GM12873 (cell line): ENCODE measurements around the gene POLDIP2.

Experiments used
- CTCF ChIP-seq: IDR thresholded peaks from 2 replicates; pipeline ENCODE4 v1.5.1; 2012; ENCODE audit warnings: low read depth, mild to moderate bottlenecking, moderate library complexity, low read length, control low read depth; ENCODE audit not compliant: insufficient read depth; ENCODE audit errors: missing control alignments

Gene POLDIP2

DNA sequence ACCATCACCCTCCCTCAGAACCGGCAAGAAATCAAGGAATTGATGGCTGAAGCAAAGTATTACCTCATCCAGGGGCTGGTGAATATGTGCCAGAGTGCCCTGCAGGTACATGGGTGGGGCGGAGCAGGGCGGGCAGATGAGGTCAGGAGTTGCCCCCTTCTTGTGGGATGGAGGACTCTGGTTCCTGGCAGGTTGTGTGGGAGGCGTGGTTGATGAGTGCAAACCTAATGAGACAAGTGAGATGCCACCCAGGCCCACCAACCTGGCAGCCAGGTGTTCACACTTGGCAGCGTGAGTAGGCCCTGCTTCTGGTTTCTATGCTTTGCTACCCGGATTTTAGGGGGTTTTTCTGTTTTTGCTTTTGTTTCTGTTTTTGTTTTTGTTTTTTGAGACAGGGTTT is 17.0 kb downstream of the POLDIP2 start:
- no peak for TF ChIP-seq CTCF

DNA sequence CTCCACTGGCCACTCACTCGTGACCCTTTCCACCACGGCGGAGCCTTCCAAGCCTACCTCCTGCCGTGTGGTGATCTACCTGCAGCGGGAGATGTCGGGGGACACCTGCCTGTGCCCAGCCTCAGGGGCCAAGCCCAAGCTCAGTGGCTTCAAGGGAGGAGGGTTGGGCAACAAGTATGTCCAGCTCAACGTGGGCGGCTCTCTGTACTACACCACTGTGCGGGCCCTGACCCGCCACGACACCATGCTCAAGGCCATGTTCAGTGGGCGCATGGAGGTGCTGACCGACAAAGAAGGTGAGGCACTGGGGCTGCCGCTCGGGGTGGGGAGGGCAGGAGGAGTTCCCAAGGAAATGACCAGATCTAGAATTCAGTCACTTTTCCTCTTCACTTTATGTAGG is 17.9 kb downstream of the POLDIP2 start:
- TF ChIP-seq CTCF = no peak

- TF ChIP-seq CTCF = no peak
These were observed 19.1 kb downstream of the POLDIP2 start for GRCh38 chr17:28338056-28338768.

- no peak for TF ChIP-seq CTCF
These were observed 21.1 kb downstream of the POLDIP2 start for GRCh38 chr17:28335959-28336871.

- no peak for TF ChIP-seq CTCF
These were observed 21.9 kb downstream of the POLDIP2 start, which contains the start of the genes IFT20 and TNFAIP1 for GRCh38 chr17:28335201-28335958. IFT20 (minus strand) TSS chr17:28335472; CDS start chr17:28331985, 3,487 bp downstream. TNFAIP1 (plus strand) TSS chr17:28335761; CDS start chr17:28339522, 3,761 bp downstream.

- TF ChIP-seq CTCF = no peak
These were observed 22.6 kb downstream of the POLDIP2 start for GRCh38 chr17:28334666-28335200.
